Uterus (tissue), 2 donors: ENCODE results near the gene OAT.

Experiments used
- CTCF ChIP-seq, 4 experiments: fragments of 200-600 bp in 2 of 4; fragments of 450-650 bp in 2 of 4; sonication (generic) in 2 of 4; IDR thresholded peaks; one replicate each; pipeline ENCODE4 v1.5.1; 2016 to 2019; ENCODE audit warnings: antibody characterized with exemption in 4 of 4, mild to moderate bottlenecking in 2 of 4, moderate library complexity in 1 of 4
- POLR2A ChIP-seq, 2 donors: fragments of 450-650 bp; IDR thresholded peaks; one replicate each; pipeline ENCODE4 v1.6.1; 2016; ENCODE audit warnings: antibody characterized with exemption in 2 of 2, mild to moderate bottlenecking in 1 of 2, moderate library complexity in 1 of 2

GRCh38 chr10:124380256-124380995, 38.3 kb downstream of the OAT start:
- no peak for TF ChIP-seq POLR2A (IDR thresholded peaks at IDR 0.05)
- no peak for TF ChIP-seq CTCF (IDR thresholded peaks at IDR 0.05)
